ENCODE measurements around the gene MKNK2.

- TF ChIP-seq CTCF (IDR thresholded peaks at IDR 0.05) (no peak), POLR2A (IDR thresholded peaks at IDR 0.05) (no peak), EP300 (IDR thresholded peaks at IDR 0.05; ENCODE audit: low read depth) (no peak)
Observed at GRCh38 chr19:2044709-2045500, 6.1 kb downstream of the MKNK2 start.

Data from transverse colon (tissue), 3 donors.